BJ (cell line): ENCODE results near the gene DMD. TPM values are rescaled to one million over a fixed set of nuclear protein-coding genes. Genes with fewer than 3 reads are reported as not detected.

Experiments
- CTCF ChIA-PET: fragments of 350-600 bp; formaldehyde crosslinking; extraction: SDS; loops from one replicate; lab custom pipeline; 2021; ENCODE audit warnings: antibody characterized with exemption, inconsistent platforms; lab: Yijun Ruan, JAX
- POLR2A ChIA-PET: fragments of 300-600 bp; sonication (Branson Sonifier 250); formaldehyde crosslinking; extraction: SDS; loops from one replicate; lab custom pipeline; 2021; ENCODE audit warnings: antibody characterized with exemption; lab: Charles Lee
- DNase-seq: peaks from one replicate; pipeline ENCODE4 v3.0.0-alpha.2; 2011; ENCODE audit warnings: low read depth
- H3K27me3 ChIP-seq: 2 replicates; pipeline ENCODE4 v1.6.0; 2011; ENCODE audit warnings: low read length; ENCODE audit not compliant: control insufficient read depth, insufficient read depth
- H3K36me3 ChIP-seq: 2 replicates; pipeline ENCODE4 v1.5.1; 2011; ENCODE audit warnings: low read length; ENCODE audit not compliant: control insufficient read depth, insufficient read depth
- H3K4me3 ChIP-seq: 2 replicates; pipeline ENCODE4 v1.5.1; 2011; ENCODE audit warnings: low read depth, mild to moderate bottlenecking, control low read depth, low read length
- CTCF ChIP-seq: IDR thresholded peaks from 2 replicates; pipeline ENCODE4 v1.5.1; 2011; ENCODE audit warnings: low read depth, mild to moderate bottlenecking, control low read depth, inconsistent platforms, low read length, moderate library complexity; ENCODE audit not compliant: insufficient read depth
- polyA plus RNA-seq: library from polyadenylated mRNA; depleted of rRNA; stranded (reverse); fragments of >200 nt; gene quantifications from 2 replicates; pipeline ENCODE4 v1.2.3, GENCODE V29; 2011

DMD gene
- polyA plus RNA-seq, 1 experiment: 12.5 TPM

- H3K4me3 ChIP-seq: no peak overlapping the region
- no peaks in the 10 kb centered on the region for H3K27me3 ChIP-seq
- TF ChIP-seq CTCF: no peak
- no peaks in the 10 kb centered on the region for H3K36me3 ChIP-seq
- ChIA-PET CTCF (no interaction called here), POLR2A (no interaction called here)
- DNase-seq: no peak
These were observed 2057.8 kb downstream of the DMD start for GRCh38 chrX:31153475-31154047.

- no peaks in the 10 kb centered on the region for H3K36me3 ChIP-seq
- TF ChIP-seq CTCF: no peak
- DNase-seq: no peak
- ChIA-PET POLR2A (no interaction called here), CTCF (no interaction called here)
- no peak overlapping the region for H3K4me3 ChIP-seq
- no peaks in the 10 kb centered on the region for H3K27me3 ChIP-seq
These were observed 2064.2 kb downstream of the DMD start for GRCh38 chrX:31147175-31147574.

GRCh38 chrX:31139961-31140360, 2071.4 kb downstream of the DMD start:
- POLR2A ChIA-PET: no interaction called here
- Histone ChIP-seq H3K4me3 (no peak overlapping the region), H3K36me3 (no peaks in the 10 kb centered on the region), H3K27me3 (no peaks in the 10 kb centered on the region)
- no peak for TF ChIP-seq CTCF
- no peak for DNase-seq
- CTCF ChIA-PET: no interaction called here

GRCh38 chrX:31138124-31138523, 2073.2 kb downstream of the DMD start:
- TF ChIP-seq CTCF: no peak
- ChIA-PET POLR2A (no interaction called here), CTCF (no interaction called here)
- Histone ChIP-seq H3K4me3 (no peak overlapping the region), H3K36me3 (no peaks in the 10 kb centered on the region), H3K27me3 (no peaks in the 10 kb centered on the region)
- no peak for DNase-seq

GRCh38 chrX:31136144-31136611, 2075.2 kb downstream of the DMD start:
- Histone ChIP-seq H3K4me3 (no peak overlapping the region), H3K36me3 (no peaks in the 10 kb centered on the region), H3K27me3 (no peaks in the 10 kb centered on the region)
- CTCF ChIA-PET: no interaction called here
- POLR2A ChIA-PET: no interaction called here
- DNase-seq: no peak
- no peak for TF ChIP-seq CTCF
